HEK293T (cell line): ENCODE results near the gene VEPH1.

ENCODE experiments used
- FOXM1 ChIP-seq: fragments of 450-650 bp; IDR thresholded peaks from 2 replicates; pipeline ENCODE4 v1.6.1; 2017; ENCODE audit warnings: mild to moderate bottlenecking, borderline replicate concordance
- TARDBP ChIP-seq: fragments of 450-650 bp; IDR thresholded peaks from 2 replicates; pipeline ENCODE4 v1.6.1; 2016

DNA sequence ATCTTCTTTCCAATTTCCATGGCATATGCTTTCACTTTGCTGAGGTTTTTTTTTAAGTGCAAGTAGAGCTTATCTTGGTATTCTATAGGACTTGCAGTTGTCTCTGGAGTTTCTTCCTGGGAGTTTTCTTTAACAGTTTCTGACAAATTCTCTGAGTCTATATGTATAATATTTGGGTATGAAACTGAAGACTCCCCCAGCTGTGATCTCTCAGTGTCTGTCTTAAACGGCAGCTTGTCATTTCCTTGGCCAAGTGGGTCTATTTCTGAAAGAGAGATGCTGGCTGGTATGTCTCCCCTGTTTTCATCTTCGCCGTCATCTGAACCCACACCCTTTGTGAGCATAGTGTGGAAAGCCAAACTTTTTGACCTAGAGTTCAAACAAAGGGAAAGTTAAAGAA lies 139.8 kb downstream of the VEPH1 start:
- no peak for TF ChIP-seq FOXM1
- TF ChIP-seq TARDBP = no peak
